Naive thymus-derived CD4-positive, alpha-beta T cell (primary cell): ENCODE data around the gene EIF2S3B. TPM values are rescaled to one million over a fixed set of nuclear protein-coding genes. Genes with fewer than 3 reads are reported as not detected.
"Not testable (repeated sequence)": the region's sequence is repeated elsewhere in the genome, so short reads cannot be mapped to it uniquely, and the experiment has no call there.

Source experiments
- ATAC-seq: fragments of 150-1000 bp; cut with Tn5 transposase; 2 replicates; pipeline ENCODE4 v1.10.0; 2021; ENCODE audit warnings: mild to moderate bottlenecking, moderate library complexity
- CTCF ChIA-PET: fragments of 350-600 bp; sonication (Branson Sonifier 250); formaldehyde crosslinking; loops from one replicate; lab custom pipeline; 2021; ENCODE audit warnings: antibody characterized with exemption; lab: Charles Lee
- POLR2A ChIA-PET: fragments of 350-600 bp; sonication (Branson Sonifier 250); formaldehyde crosslinking; loops from one replicate; lab custom pipeline; 2021; ENCODE audit warnings: antibody characterized with exemption, inconsistent platforms; lab: Charles Lee
- DNase-seq, 9 donors: peaks; one replicate each; pipeline versions ENCODE4 v3.0.0 to v3.0.0-alpha.2; 2020 to 2022; ENCODE audit warnings: mixed read lengths in 1 of 9
- H3K27ac ChIP-seq: one replicate; pipeline ENCODE4 v1.7.0; 2013; ENCODE audit warnings: mild to moderate bottlenecking, low read depth, low read length, moderate library complexity
- H3K27me3 ChIP-seq, 2 donors: one replicate each; pipeline ENCODE4 v1.7.0; 2013; ENCODE audit warnings: low read length in 2 of 2, mild to moderate bottlenecking in 2 of 2, moderate library complexity in 2 of 2; ENCODE audit not compliant: control insufficient read depth in 2 of 2, insufficient read depth in 2 of 2
- H3K36me3 ChIP-seq, 3 experiments: 1 replicate in 2 of 3; 2 replicates in 1 of 3; pipeline ENCODE4 v1.7.0; 2013; ENCODE audit warnings: low read length in 3 of 3, mild to moderate bottlenecking in 3 of 3, moderate library complexity in 1 of 3; ENCODE audit not compliant: insufficient read depth in 3 of 3, control insufficient read depth in 2 of 3
- H3K4me1 ChIP-seq, 2 donors: one replicate each; pipeline ENCODE4 v1.7.0; 2013; ENCODE audit warnings: low read length in 2 of 2, mild to moderate bottlenecking in 2 of 2, moderate library complexity in 1 of 2; ENCODE audit not compliant: control insufficient read depth in 2 of 2, insufficient read depth in 2 of 2
- H3K4me3 ChIP-seq: 2 replicates; pipeline ENCODE4 v1.7.0; 2013; ENCODE audit warnings: mild to moderate bottlenecking, low read length
- H3K9me3 ChIP-seq, 3 experiments: 1 replicate in 2 of 3; 2 replicates in 1 of 3; pipeline ENCODE4 v1.7.0; 2013; ENCODE audit warnings: low read length in 3 of 3; ENCODE audit not compliant: control insufficient read depth in 2 of 3
- H3K27ac Mint-ChIP-seq, 9 donors: one replicate each; pipeline ENCODE4 v1.8.0; 2020 to 2022; ENCODE audit warnings: mixed read lengths in 9 of 9, mild to moderate bottlenecking in 8 of 9, moderate library complexity in 5 of 9, inconsistent platforms in 2 of 9
- H3K27me3 Mint-ChIP-seq, 5 donors: one replicate each; pipeline ENCODE4 v1.8.0; 2021 to 2022; ENCODE audit warnings: mixed read lengths in 5 of 5, mild to moderate bottlenecking in 1 of 5
- H3K36me3 Mint-ChIP-seq, 5 donors: one replicate each; pipeline ENCODE4 v1.8.0; 2020 to 2022; ENCODE audit warnings: mixed read lengths in 5 of 5, mild to moderate bottlenecking in 3 of 5, inconsistent platforms in 1 of 5
- H3K4me1 Mint-ChIP-seq, 7 donors: one replicate each; pipeline ENCODE4 v1.8.0; 2020 to 2022; ENCODE audit warnings: mixed read lengths in 7 of 7, mild to moderate bottlenecking in 3 of 7, inconsistent platforms in 1 of 7
- H3K4me3 Mint-ChIP-seq, 10 donors: one replicate each; pipeline ENCODE4 v1.8.0; 2020 to 2022; ENCODE audit warnings: mild to moderate bottlenecking in 10 of 10, mixed read lengths in 10 of 10, moderate library complexity in 6 of 10, inconsistent platforms in 2 of 10
- H3K9me3 Mint-ChIP-seq, 11 donors: one replicate each; pipeline ENCODE4 v1.8.0; 2020 to 2022; ENCODE audit warnings: mixed read lengths in 11 of 11, mild to moderate bottlenecking in 4 of 11, inconsistent platforms in 1 of 11, moderate library complexity in 1 of 11
- intact Hi-C, 2 donors: fragments of 100-400 bp; cut with micrococcal nuclease; formaldehyde crosslinking; loops; one replicate each; pipeline ENCODE4 v1.15.1; 2023
- polyA plus RNA-seq, 2 donors: library from polyadenylated mRNA; unstranded; fragments of 300-500 nt; fragmentation: Illumina TruSeq; gene quantifications; one replicate each; pipeline ENCODE4 v1.2.3, GENCODE V29; 2021
- total RNA-seq, 6 experiments: library from RNA in 5 of 6; stranded (reverse) in 5 of 6; gene quantifications; 1 replicate in 5 of 6; 2 replicates in 1 of 6; pipeline ENCODE4 v1.2.3 and lab custom pipeline; 2021 to 2026

Gene EIF2S3B
- total RNA-seq: 1 to 10 TPM in 2 of 5 experiments, under 1 TPM in 2, not detected in 1; 0.37 to 2.0 (median 1.3) TPM
- polyA plus RNA-seq: 1 to 10 TPM in 1 of 2 donors, under 1 TPM in 1; 0.27 to 1.5 TPM
- total RNA-seq (lab: John Stamatoyannopoulos, UW): 2.8 reads per million, percentile 15 among the genes with 10 or more reads in this experiment

- Mint-ChIP-seq H3K9me3 (peaks cover 0 to 2% (median 0%) of the 10 kb centered on the region in 11 donors), H3K4me3 (no peak within 1 kb of the TSS), H3K4me1 (no peaks in the 10 kb centered on the region), H3K36me3 (no peaks in the 10 kb centered on the region), H3K27me3 (peaks cover 11 to 35% (median 23%) of the 10 kb centered on the region in 5 donors), H3K27ac (peak within 1 kb of the TSS in 1 of 9 donors; percentile 53)
- ChIA-PET POLR2A (no interaction called here), CTCF (no interaction called here)
- no peaks in the 10 kb centered on the region for H3K4me1 ChIP-seq
- H3K27me3 ChIP-seq: peaks cover 0 to 7% of the 10 kb centered on the region in 2 donors
- intact Hi-C loops: no loop called here
- H3K27ac ChIP-seq: no peak within 1 kb of the TSS
- no peak within 1 kb of the TSS for H3K4me3 ChIP-seq
- DNase-seq (no peak), ATAC-seq (no peak)
- H3K36me3 ChIP-seq: no peaks in the 10 kb centered on the region
- no peaks in the 10 kb centered on the region for H3K9me3 ChIP-seq
Measured at GRCh38 chr12:10505620-10506019, at the start of gene EIF2S3B. Gene EIF2S3B (plus strand): TSS chr12:10505890. CDS start chr12:10505903, 13 bp downstream.

- Histone ChIP-seq H3K27me3 (no peaks in the 10 kb centered on the region), H3K4me3 (no peak overlapping the region), H3K4me1 (no peaks in the 10 kb centered on the region), H3K9me3 (peaks cover 0 to 10% (median 5%) of the 10 kb centered on the region in 3 experiments), H3K36me3 (no peaks in the 10 kb centered on the region), H3K27ac (no peak overlapping the region)
- peaks cover 0 to 10% (median 0%) of the 10 kb centered on the region in 5 donors for H3K36me3 Mint-ChIP-seq
- DNase-seq: no peak
- CTCF ChIA-PET: no interaction called here
- no peak overlapping the region for H3K27ac Mint-ChIP-seq
- intact Hi-C loops: no loop called here
- H3K4me3 Mint-ChIP-seq: no peak overlapping the region
- peaks cover 0 to 9% (median 3%) of the 10 kb centered on the region in 5 donors for H3K27me3 Mint-ChIP-seq
- POLR2A ChIA-PET: no interaction called here
- peaks cover 8 to 41% (median 26%) of the 10 kb centered on the region in 11 donors for H3K9me3 Mint-ChIP-seq
- ATAC-seq: no peak
- no peaks in the 10 kb centered on the region for H3K4me1 Mint-ChIP-seq
Measured at GRCh38 chr12:10456856-10457255, 48.8 kb upstream of the EIF2S3B start.

GRCh38 chr12:10457760-10458159 is 47.9 kb upstream of the EIF2S3B start:
- Histone ChIP-seq H3K27me3 (no peaks in the 10 kb centered on the region), H3K4me3 (no peak overlapping the region), H3K4me1 (no peaks in the 10 kb centered on the region), H3K27ac (no peak overlapping the region), H3K9me3 (peaks cover 0 to 10% (median 5%) of the 10 kb centered on the region in 3 experiments), H3K36me3 (no peaks in the 10 kb centered on the region)
- no peak overlapping the region for H3K27ac Mint-ChIP-seq
- no peak for ATAC-seq
- H3K9me3 Mint-ChIP-seq: peaks cover 9 to 41% (median 27%) of the 10 kb centered on the region in 11 donors
- ChIA-PET CTCF (no interaction called here), POLR2A (no interaction called here)
- no peak for DNase-seq
- H3K4me1 Mint-ChIP-seq: no peaks in the 10 kb centered on the region
- intact Hi-C loops: no loop called here
- H3K4me3 Mint-ChIP-seq: no peak overlapping the region
- peaks cover 0 to 10% (median 0%) of the 10 kb centered on the region in 5 donors for H3K36me3 Mint-ChIP-seq
- peaks cover 0 to 18% (median 5%) of the 10 kb centered on the region in 5 donors for H3K27me3 Mint-ChIP-seq

GRCh38 chr12:10466311-10466710 is 39.4 kb upstream of the EIF2S3B start:
- Histone ChIP-seq H3K27me3 (no peaks in the 10 kb centered on the region), H3K27ac (no peak overlapping the region), H3K9me3 (no peaks in the 10 kb centered on the region), H3K36me3 (no peaks in the 10 kb centered on the region), H3K4me1 (no peaks in the 10 kb centered on the region), H3K4me3 (no peak overlapping the region)
- CTCF ChIA-PET: no interaction called here
- Mint-ChIP-seq H3K36me3 (peaks cover 0 to 3% (median 0%) of the 10 kb centered on the region in 5 donors), H3K9me3 (peaks cover 0 to 9% (median 4%) of the 10 kb centered on the region in 11 donors), H3K27ac (no peak overlapping the region), H3K4me3 (no peak overlapping the region), H3K27me3 (peaks cover 2 to 56% (median 40%) of the 10 kb centered on the region in 5 donors), H3K4me1 (no peaks in the 10 kb centered on the region)
- ATAC-seq: no peak
- POLR2A ChIA-PET: no interaction called here
- intact Hi-C loops: no loop called here
- DNase-seq: no peak

GRCh38 chr12:10469701-10470100 is 36.0 kb upstream of the EIF2S3B start:
- no peak for ATAC-seq
- peaks cover 0 to 10% (median 4%) of the 10 kb centered on the region in 11 donors for H3K9me3 Mint-ChIP-seq
- Histone ChIP-seq H3K27ac (no peak overlapping the region), H3K27me3 (no peaks in the 10 kb centered on the region), H3K9me3 (no peaks in the 10 kb centered on the region), H3K4me1 (no peaks in the 10 kb centered on the region), H3K36me3 (no peaks in the 10 kb centered on the region), H3K4me3 (no peak overlapping the region)
- ChIA-PET POLR2A (no interaction called here), CTCF (no interaction called here)
- no peak overlapping the region for H3K27ac Mint-ChIP-seq
- H3K36me3 Mint-ChIP-seq: peaks cover 0 to 3% (median 0%) of the 10 kb centered on the region in 5 donors
- no peaks in the 10 kb centered on the region for H3K4me1 Mint-ChIP-seq
- DNase-seq: no peak
- H3K4me3 Mint-ChIP-seq: no peak overlapping the region
- intact Hi-C loops: no loop called here
- H3K27me3 Mint-ChIP-seq: peaks cover 0 to 27% (median 23%) of the 10 kb centered on the region in 5 donors

- DNase-seq, ATAC-seq, H3K27me3 ChIP-seq, H3K27ac Mint-ChIP-seq, intact Hi-C loops, H3K4me3 ChIP-seq, H3K36me3 ChIP-seq, H3K36me3 Mint-ChIP-seq, H3K4me3 Mint-ChIP-seq, H3K9me3 ChIP-seq, POLR2A ChIA-PET, H3K4me1 Mint-ChIP-seq, H3K27ac ChIP-seq, H3K4me1 ChIP-seq, CTCF ChIA-PET: not testable (repeated sequence)
- peaks cover 0 to 17% (median 7%) of the 10 kb centered on the region in 5 donors for H3K27me3 Mint-ChIP-seq
- peaks cover 0 to 24% (median 7%) of the 10 kb centered on the region in 11 donors for H3K9me3 Mint-ChIP-seq
Measured at GRCh38 chr12:10472808-10473207, 32.9 kb upstream of the EIF2S3B start.

- ATAC-seq, H3K27ac Mint-ChIP-seq, H3K9me3 ChIP-seq, CTCF ChIA-PET, H3K36me3 Mint-ChIP-seq, H3K4me3 ChIP-seq, H3K27ac ChIP-seq, intact Hi-C loops, H3K4me3 Mint-ChIP-seq, H3K4me1 Mint-ChIP-seq, POLR2A ChIA-PET, DNase-seq, H3K27me3 ChIP-seq, H3K36me3 ChIP-seq: not testable (repeated sequence)
- peaks cover 0 to 15% of the 10 kb centered on the region in 2 donors for H3K4me1 ChIP-seq
- H3K9me3 Mint-ChIP-seq: peaks cover 0 to 25% (median 4%) of the 10 kb centered on the region in 11 donors
- H3K27me3 Mint-ChIP-seq: peaks cover 3 to 37% (median 14%) of the 10 kb centered on the region in 5 donors
Measured at GRCh38 chr12:10481901-10482300, 23.8 kb upstream of the EIF2S3B start.
